NCI-H146 treated with DMSO at 0.1 percent for 48 hours (cell line): ENCODE results near the gene ASTN2.

Experiments
- DNase-seq: peaks from one replicate; lab custom pipeline; 2025; ENCODE audit not compliant: unreplicated experiment; lab: John Stamatoyannopoulos, UW

Gene ASTN2

GRCh38 chr9:116774421-116775180, 640.3 kb downstream of the ASTN2 start:
- DNase-seq: peak; percentile 22

- peak; percentile 5 for DNase-seq
Observed at GRCh38 chr9:116767219-116767618, 647.6 kb downstream of the ASTN2 start.

DNA sequence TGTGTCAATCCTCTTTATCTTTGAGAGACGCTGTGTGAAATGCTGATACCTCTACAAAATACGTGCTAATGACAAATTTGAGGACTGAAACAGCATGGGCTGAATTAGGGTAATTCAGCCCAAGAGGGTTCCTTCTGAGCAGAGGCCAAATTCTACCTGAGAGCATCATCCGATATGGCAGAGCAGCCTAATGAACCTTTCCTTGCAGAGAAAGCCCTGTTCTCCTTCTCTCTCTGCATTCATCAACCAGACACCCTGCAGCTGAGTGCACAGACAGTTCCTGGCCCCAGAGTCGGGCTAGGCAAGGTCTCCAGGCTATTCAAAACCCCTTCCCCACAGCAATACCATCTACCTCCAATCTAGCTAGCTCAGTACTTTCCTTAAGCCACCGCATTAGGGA, 649.8 kb downstream of the ASTN2 start:
- no peak for DNase-seq

- no peak for DNase-seq
Observed at GRCh38 chr9:116763770-116764169, 651.1 kb downstream of the ASTN2 start.

DNA sequence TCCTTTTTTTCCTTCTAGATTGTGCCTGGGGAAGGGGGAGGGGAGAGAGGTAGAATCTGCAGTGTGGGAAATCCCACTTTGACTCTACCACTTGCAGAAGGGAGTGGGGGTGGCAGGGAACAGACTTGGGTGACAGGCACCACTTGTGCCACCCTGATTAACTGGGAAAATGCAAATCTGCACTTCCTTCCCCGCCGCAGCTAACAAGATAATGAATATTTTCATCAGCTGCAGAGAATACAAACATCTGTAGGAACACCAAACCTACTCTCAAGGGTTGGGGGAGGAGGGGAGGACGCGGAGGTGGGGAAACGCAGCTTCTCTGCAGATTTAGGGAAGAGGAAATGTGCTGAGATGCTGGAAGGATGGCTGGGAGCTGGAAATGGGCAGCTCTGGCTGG, 654.2 kb downstream of the ASTN2 start:
- no peak for DNase-seq

GRCh38 chr9:116757030-116757429, 657.8 kb downstream of the ASTN2 start:
- DNase-seq: no peak

DNA sequence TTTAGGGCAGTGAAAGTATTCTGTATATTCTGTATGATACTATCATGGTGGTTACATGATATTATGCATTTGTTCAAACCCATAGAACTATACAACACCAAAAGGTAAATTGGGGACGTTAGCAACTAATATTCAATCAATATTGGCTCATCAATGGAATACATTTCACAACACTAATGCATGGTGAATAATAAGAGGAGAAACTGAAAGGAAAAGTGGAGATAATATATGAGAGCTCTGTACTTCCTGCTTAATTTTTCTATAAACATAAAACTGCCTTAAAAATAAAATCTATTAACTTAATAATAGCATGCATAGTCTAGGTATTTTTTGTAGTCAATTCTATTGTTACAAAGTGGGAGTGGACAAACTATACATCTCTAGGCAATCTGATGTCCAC, 661.5 kb downstream of the ASTN2 start:
- no peak for DNase-seq

- DNase-seq: no peak
Observed at GRCh38 chr9:116750510-116750909, 664.3 kb downstream of the ASTN2 start.

GRCh38 chr9:116749772-116750171, 665.1 kb downstream of the ASTN2 start:
- no peak for DNase-seq

DNA sequence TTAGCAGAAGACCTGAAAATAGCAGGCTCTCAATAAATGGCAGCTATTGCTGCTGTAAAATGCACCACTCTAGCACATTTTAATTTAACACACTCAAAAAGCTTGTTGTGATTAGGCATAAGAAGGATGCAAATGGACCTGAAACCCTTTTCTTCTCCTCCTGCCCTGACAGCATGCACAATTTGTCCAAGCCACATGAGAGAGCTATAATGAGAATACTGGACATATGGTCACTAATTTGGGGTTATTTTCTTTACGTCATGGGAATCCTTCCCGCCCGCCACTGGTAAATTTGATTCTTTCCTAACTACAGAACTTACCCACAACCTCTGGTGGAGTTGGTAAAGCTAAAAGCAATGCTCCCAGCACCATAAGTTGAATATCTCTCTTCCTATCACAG, 665.7 kb downstream of the ASTN2 start:
- DNase-seq: no peak

- DNase-seq: no peak
Observed at GRCh38 chr9:116741742-116742141, 673.1 kb downstream of the ASTN2 start.

GRCh38 chr9:116741086-116741740, 673.6 kb downstream of the ASTN2 start:
- no peak for DNase-seq

GRCh38 chr9:116737152-116737546, 677.7 kb downstream of the ASTN2 start:
- peak; percentile 42 for DNase-seq

GRCh38 chr9:116736399-116737151, 678.3 kb downstream of the ASTN2 start:
- DNase-seq: no peak

GRCh38 chr9:116733010-116733641, 681.7 kb downstream of the ASTN2 start:
- no peak for DNase-seq

DNA sequence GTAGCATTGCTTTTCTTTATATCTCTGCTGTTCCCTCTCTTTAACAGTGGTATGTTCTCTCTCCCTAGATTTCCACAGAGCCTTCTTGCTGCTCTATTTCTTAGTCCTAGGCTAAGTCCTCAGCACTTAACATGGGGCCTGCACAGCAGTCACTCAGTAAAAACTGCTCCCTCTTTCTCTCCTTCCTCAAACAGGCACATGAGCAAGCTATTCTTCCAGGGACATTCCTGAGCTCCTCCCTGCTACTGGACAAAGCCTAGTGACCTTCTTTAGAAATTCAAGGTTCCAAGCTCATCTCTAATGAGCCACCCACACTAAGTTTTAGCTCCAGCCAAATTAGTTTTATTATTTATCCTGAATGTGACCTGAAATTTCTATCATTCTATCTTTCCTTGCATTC, 688.3 kb downstream of the ASTN2 start:
- DNase-seq: no peak

- peak; percentile 12 for DNase-seq
Observed at GRCh38 chr9:116724123-116724522, 690.7 kb downstream of the ASTN2 start.

GRCh38 chr9:116721944-116722343, 692.9 kb downstream of the ASTN2 start:
- DNase-seq: no peak

DNA sequence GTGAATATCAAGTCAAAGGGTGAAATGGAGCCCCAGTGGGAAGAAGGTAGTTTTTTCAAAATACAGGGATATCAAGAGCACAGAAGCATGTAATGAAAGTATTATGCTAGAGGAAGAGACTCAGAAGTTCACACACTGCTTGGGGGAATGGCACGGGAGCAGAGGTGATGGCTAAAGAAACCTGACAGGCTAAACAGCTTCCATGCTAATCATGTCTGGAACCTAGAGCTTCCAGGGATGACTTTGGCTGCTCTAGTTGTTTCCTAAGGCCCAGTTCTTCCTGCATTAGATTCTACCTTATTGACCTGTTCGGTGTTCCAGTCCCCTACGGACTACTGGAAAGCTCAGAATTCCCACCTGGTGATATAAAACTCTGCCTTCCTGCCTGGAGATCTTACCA, 693.4 kb downstream of the ASTN2 start:
- DNase-seq: no peak

GRCh38 chr9:116720111-116720510, 694.7 kb downstream of the ASTN2 start:
- DNase-seq: no peak

- no peak for DNase-seq
Observed at GRCh38 chr9:116718111-116718510, 696.7 kb downstream of the ASTN2 start.

GRCh38 chr9:116717150-116717549, 697.7 kb downstream of the ASTN2 start:
- DNase-seq: no peak
